Measurements from ENCODE around the gene MPP2. TPM values are rescaled to one million over a fixed set of nuclear protein-coding genes. Genes with fewer than 3 reads are reported as not detected.
"Not testable (repeated sequence)": the region's sequence is repeated elsewhere in the genome, so short reads cannot be mapped to it uniquely, and the experiment has no call there.

MPP2 gene
- total and polyA plus RNA-seq, 2 donors (not counting 3 experiments of a cell fraction or from before 2014, with no cell fraction given), result 1.4 to 1.6 TPM

DNA sequence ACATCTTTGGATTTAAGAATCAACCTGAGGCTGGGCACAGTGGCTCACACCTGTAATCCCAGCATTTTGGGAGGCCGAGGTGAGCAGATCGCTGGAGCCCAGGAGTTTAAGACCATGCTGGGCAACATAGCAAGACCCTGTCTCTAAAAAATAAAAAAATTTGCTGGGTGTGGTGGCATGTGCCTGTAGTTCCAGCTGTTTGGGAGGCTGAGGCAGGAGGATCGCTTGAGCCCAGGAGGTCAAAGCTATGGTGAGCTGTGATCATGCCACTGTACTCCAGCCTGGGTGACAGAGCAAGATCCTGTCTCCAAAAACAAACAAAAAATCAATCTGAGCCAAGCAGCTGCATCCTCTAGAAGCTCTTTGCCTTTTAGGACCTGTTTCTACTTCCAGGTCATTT is 32.1 kb upstream of the MPP2 start:
- H3K27me3 ChIP-seq (ENCODE audit: control insufficient read depth in 2 of 2, insufficient read depth in 2 of 2, low read length in 2 of 2); DNase-seq (ENCODE audit: low read depth, low spot score); H2AFZ ChIP-seq (ENCODE audit: low read depth, low read length); H3K4me3 ChIP-seq (replicated peaks in 1 of 3; ENCODE audit: insufficient read depth in 1 of 3, low read depth in 1 of 3, low read length in 3 of 3); H3K4me1 ChIP-seq (ENCODE audit: control insufficient read depth, extremely low read depth, insufficient read depth, low read length); intact Hi-C loops (cut with micrococcal nuclease); H3K9me3 ChIP-seq (replicated peaks; ENCODE audit: control insufficient read depth, insufficient read depth, low read length); H4K20me1 ChIP-seq (replicated peaks; ENCODE audit: control insufficient read depth, extremely low read depth, insufficient read depth, low read length); dilution Hi-C loops (cut with MboI; ENCODE audit: extremely low pct_ligation_motif_present, low sequenced_read_pairs); H3K9me1 ChIP-seq (replicated peaks; ENCODE audit: control insufficient read depth, extremely low read depth, insufficient read depth, low read length); BruUV-seq (replicated peaks); H3K27ac ChIP-seq (ENCODE audit: insufficient read depth, low read depth, low read length); FAIRE-seq; H3K36me3 ChIP-seq (ENCODE audit: control insufficient read depth in 2 of 2, extremely low read depth in 1 of 2, insufficient read depth in 2 of 2, low read length in 2 of 2); H3K79me2 ChIP-seq (ENCODE audit: control insufficient read depth, insufficient read depth, low read length); POLR2A ChIA-PET; H3K4me2 ChIP-seq (ENCODE audit: insufficient read depth, low read length); H3K9ac ChIP-seq (replicated peaks; ENCODE audit: extremely low read depth, insufficient read depth, low read length): not testable (repeated sequence)
- CTCF ChIA-PET, result interaction anchor here (0.7 to 2.1 kb wide), 5 partner anchors 29 to 176 kb away, joined by 3 to 9 read pairs (median 4); no protein-coding TSS in a partner anchor

DNA sequence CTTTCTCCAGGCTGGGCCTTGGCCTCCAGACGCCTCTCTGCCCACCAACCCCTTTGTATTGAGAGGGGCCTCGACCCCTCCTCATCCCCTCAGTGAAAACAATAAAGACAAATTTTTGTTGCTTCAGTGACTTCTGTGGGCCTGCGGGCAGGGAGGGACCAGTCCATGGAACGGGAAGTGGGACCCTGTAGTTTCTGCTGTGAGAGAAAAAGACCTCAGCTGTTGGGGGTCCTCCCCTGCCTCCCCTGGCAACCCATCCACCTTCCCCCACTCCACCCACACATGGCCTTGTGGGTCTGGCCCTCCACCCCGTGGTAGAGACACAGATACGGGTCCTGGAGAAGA is 31.5 kb upstream of the MPP2 start:
- CTCF ChIA-PET, result interaction anchor here (1.3 to 1.7 kb wide), 2 partner anchors 29 to 55 kb away, joined by 6 to 9 read pairs; no protein-coding TSS in a partner anchor
- intact Hi-C loops (cut with micrococcal nuclease), result no loop called here
- dilution Hi-C loops (cut with MboI; ENCODE audit: extremely low pct_ligation_motif_present, low sequenced_read_pairs), result no loop called here

More for the DNA sequence above, 31.5 kb upstream of the MPP2 start:
- POLR2A ChIA-PET, result no interaction called here
- Histone ChIP-seq H3K4me2 (ENCODE audit: insufficient read depth, low read length) (no peak overlapping the region), H3K9me3 (replicated peaks; ENCODE audit: control insufficient read depth, insufficient read depth, low read length) (no peaks in the 10 kb centered on the region), H3K27me3 (ENCODE audit: control insufficient read depth in 2 of 2, insufficient read depth in 2 of 2, low read length in 2 of 2) (peaks cover 0 to 2% of the 10 kb centered on the region in 2 experiments), H3K9me1 (replicated peaks; ENCODE audit: control insufficient read depth, extremely low read depth, insufficient read depth, low read length) (no peaks in the 10 kb centered on the region), H3K79me2 (ENCODE audit: control insufficient read depth, insufficient read depth, low read length) (no peaks in the 10 kb centered on the region), H3K4me3 (replicated peaks in 1 of 3; ENCODE audit: insufficient read depth in 1 of 3, low read depth in 1 of 3, low read length in 3 of 3) (no peak overlapping the region), H3K4me1 (ENCODE audit: control insufficient read depth, extremely low read depth, insufficient read depth, low read length) (no peaks in the 10 kb centered on the region), H3K27ac (ENCODE audit: insufficient read depth, low read depth, low read length) (no peak overlapping the region), H4K20me1 (replicated peaks; ENCODE audit: control insufficient read depth, extremely low read depth, insufficient read depth, low read length) (no peaks in the 10 kb centered on the region), H3K36me3 (ENCODE audit: control insufficient read depth in 2 of 2, extremely low read depth in 1 of 2, insufficient read depth in 2 of 2, low read length in 2 of 2) (no peaks in the 10 kb centered on the region), H2AFZ (ENCODE audit: low read depth, low read length) (no peak overlapping the region), H3K9ac (replicated peaks; ENCODE audit: extremely low read depth, insufficient read depth, low read length) (no peak overlapping the region)
- no peak for FAIRE-seq
- BruUV-seq (replicated peaks), result no TSS peak
- TF ChIP-seq POLR2AphosphoS5 (IDR thresholded peaks at IDR 0.05; ENCODE audit: insufficient read depth, low read depth, low read length), result no peak
- no peak for TF ChIP-seq JUN (IDR thresholded peaks at IDR 0.05; ENCODE audit: borderline replicate concordance, insufficient read depth, insufficient read length, low read depth)
- TF ChIP-seq, protein P1, sequence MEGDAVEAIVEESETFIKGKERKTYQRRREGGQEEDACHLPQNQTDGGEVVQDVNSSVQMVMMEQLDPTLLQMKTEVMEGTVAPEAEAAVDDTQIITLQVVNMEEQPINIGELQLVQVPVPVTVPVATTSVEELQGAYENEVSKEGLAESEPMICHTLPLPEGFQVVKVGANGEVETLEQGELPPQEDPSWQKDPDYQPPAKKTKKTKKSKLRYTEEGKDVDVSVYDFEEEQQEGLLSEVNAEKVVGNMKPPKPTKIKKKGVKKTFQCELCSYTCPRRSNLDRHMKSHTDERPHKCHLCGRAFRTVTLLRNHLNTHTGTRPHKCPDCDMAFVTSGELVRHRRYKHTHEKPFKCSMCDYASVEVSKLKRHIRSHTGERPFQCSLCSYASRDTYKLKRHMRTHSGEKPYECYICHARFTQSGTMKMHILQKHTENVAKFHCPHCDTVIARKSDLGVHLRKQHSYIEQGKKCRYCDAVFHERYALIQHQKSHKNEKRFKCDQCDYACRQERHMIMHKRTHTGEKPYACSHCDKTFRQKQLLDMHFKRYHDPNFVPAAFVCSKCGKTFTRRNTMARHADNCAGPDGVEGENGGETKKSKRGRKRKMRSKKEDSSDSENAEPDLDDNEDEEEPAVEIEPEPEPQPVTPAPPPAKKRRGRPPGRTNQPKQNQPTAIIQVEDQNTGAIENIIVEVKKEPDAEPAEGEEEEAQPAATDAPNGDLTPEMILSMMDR (IDR thresholded peaks at IDR 0.05; ENCODE audit: extremely low read depth in 1 of 2, insufficient read depth in 1 of 2, low read depth in 1 of 2, low read length in 2 of 2), result no peak
- no peak for TF ChIP-seq GATA2 (IDR thresholded peaks at IDR 0.05; ENCODE audit: insufficient read depth, insufficient read length, low read depth, low read length)
- no peak for TF ChIP-seq MYC (IDR thresholded peaks at IDR 0.05; ENCODE audit: low read depth, low read length)
- DNase-seq (ENCODE audit: low read depth, low spot score), result no peak
